HG02798 (cell line): ENCODE results near the gene NPAS2.

ENCODE experiments used
- ATAC-seq: cut with Tn5 transposase; IDR thresholded peaks from one replicate; pipeline ENCODE4 v1.9.1; 2021; ENCODE audit warnings: mild to moderate bottlenecking; ENCODE audit not compliant: unreplicated experiment, poor library complexity

NPAS2 gene

DNA sequence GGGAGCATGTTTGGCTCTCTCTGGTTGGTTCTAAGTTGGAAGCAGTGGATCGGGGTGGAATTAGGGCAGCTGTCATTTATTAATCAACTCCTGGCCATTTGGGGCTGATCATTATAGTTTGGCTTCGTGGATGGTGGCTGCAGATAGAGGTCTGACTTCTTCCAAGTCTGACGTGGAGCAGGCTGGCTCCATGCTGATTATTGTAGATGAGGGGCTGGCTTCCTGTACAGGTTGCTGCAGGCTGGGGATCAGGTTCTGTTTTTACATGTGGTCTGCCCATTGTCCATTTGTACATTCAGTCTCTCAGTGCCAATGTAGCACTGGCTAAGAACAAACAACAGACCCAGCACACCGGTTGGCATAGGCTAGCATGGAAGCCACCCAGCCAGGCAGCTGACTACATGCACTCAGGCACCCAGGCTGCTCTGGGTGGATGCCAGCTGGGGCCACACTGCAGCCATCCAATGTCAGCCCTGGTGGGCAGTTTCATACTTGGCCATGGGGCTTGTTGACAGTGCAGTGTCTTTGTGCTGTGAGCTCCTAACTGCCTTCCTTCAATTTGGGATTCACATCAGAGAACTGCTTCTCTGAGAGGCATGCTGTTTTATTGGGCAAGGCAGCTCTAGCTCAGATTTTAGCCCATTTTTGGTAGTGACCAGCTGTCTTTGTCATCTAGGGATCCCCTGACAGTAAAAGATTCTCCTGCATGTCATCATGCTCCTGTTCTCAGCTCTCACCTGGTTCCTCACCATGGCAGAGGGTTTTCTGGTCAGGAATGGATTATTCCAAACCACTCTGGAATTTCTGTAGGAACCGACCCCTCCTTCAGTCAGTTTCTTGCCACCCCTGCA is 25.4 kb downstream of the NPAS2 start:
- no peak for ATAC-seq

DNA sequence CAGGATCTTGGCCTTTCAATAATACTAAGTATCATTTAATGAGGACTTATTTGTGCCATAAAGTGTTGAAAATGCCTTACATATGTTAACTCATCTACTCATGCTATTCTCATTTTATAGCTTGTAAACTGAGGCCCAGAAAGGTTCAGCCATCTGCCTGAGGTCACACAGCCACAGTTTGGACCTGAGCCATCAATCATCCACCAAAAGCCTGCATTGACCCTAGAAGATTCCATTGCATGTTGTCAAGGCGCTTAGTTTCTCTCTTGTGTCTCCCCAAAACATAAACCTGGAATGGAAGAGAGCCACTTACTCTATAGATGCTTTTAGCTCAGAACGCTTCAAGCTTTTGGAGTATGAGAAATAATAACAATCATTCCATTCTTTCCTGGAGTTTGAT is 26.8 kb downstream of the NPAS2 start:
- no peak for ATAC-seq

DNA sequence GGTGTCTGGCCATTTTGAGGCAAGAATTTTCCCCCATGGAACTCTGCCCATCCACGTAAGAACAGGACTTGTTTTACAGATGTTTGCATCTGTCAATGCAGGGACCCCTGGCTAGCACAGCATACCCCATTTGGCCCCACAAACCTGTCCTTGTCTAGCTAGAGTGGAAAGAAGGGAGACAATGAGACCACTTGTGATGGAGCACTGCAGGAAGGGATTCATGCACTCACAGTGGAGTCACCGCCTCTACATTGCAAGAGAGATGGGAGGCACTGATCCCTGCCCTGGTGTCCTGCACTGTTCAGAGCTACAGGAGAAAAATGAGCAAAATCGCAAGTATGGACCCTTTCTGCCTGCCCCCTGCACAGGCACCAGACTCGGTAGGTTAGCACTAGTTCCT is 32.5 kb downstream of the NPAS2 start:
- ATAC-seq, result no peak

DNA sequence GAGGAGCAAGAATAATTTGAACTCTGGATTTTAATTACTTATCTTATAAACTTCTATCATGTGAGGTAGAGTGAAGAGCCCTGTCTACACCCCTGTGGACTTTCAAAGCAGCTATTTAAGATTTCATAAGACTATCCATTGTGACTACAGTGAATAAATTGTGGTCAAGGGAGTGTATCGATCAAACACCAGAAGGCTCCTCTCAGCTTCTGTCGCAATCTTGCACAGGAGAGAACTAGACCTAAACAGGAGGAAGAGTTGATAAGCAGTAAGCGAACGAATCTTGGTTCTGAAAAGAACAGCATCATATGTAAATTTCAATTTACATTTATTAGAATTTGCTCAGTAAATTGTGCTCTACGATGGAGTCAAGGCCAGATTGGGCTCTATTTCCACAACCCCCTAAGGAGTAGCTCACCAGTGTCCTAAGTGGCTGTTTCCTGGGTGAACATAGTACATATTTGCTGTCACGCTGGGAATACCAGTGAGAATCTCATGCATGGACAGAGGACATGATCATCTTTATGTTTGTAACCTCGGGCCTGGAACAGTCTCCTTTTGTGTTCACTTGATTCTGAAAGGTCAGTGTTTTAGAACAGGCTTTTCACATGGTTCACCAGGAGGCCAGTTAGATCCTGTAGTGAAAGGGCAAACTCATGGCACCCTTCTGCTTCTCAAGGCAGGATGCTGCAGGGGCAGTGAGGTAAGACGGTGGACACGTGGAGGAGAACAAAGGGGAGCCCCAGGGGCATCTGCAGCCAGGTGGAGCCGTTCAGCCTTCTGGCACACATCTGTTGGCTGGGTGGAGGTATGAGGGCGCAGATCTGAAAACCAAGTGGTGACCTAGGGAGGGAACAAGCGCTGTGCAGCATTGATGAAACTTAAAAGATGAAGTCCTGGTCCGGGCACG is 33.3 kb downstream of the NPAS2 start:
- no peak for ATAC-seq

DNA sequence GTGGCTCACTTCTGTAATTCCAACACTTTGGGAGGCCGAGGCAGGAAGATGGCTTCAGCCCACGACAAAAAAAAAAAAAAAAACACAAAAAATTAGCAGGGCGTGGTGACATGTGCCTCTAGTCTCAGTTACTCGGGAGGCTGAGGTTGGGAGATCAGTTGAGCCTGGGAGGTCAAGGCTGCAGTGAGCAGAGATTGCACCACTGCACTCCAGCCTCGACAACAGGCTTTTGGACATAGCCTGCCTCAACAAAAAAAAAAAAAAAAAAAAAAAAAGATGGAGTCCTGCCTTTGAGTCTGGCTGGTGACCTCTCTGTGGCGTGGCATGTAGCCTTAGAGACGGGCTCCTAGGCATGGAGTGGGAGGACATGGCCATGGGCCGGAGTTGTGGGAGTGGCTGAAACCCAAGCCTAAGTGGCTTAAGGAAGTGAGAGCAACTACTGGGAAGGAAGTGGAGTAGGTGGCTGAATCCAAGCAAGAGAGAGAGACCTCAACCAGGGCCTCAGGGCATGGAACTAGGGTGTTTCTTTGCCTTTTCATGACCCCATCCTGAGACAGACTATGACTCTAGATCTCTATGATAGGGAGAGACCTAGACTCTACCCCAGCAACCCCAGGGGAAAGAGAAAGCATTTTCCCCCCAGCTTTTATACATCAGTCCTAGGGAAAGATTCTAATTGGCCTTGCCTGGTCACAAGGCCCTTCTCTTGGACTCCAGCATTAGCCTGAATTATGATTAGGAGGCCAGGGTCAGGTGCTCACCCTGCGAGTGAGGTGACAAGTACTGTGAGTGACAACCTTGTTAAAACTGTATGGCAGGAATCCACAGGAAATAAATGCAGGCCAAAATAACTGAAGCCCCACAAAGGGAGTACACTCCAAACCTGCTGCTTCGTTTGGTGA is 34.2 kb downstream of the NPAS2 start:
- no peak for ATAC-seq

DNA sequence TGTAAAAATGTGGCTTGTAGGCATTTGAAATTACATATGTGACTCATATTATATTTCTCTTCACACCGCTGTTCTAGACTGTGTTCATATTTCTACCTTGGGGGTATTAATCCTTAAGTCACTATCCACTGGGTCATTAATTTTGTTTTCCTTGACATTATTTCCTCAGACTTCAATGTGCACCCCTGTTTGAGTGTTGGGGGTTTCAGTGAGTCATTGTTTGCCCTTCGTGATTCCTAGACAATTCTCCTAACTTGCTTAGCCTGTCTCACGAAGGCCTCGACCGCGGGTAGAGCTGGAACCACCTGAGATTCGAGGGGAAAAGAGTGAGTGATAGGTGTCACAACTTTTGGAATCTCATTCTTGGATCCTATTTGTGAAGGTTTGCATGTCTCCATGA is 35.1 kb downstream of the NPAS2 start:
- no peak for ATAC-seq

DNA sequence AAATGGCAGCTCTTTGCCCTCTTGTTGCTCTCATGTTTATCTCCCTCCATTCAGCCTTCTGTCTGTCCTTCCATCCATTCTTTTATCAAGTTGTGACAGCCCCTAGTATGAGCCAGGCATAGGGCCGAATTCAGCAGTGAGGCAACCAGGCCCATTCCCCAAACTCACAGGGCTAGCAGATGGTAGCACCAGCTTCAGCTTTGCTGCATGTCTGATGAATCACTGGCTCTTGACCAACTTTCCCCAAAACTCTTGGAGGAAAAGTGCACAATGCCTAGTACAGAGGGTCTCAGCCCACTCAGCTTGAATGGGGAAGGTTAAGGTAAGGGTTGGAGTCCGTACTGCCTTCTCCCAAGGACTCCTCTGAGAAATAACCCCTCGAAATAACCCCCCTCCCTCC is 35.7 kb downstream of the NPAS2 start:
- ATAC-seq, result no peak

DNA sequence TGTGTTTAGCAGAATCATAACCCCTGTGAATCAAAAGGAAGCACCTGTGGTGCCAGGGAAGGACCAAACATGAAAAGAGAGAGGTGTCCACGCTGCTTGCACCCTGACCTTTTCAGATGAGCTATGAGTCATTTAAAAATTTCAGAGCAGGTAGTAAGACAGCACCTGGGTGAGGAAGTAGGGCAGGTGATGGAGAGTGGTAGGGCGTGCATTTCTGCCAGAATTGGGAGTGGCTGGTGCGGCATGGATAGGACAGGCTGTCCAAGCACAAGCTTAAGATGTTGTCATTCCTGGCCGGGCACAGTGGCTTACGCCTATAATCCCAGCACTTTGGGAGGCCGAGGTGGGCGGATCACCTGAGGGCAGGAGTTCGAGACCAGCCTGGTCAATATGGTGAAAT is 36.8 kb downstream of the NPAS2 start:
- ATAC-seq, result no peak

DNA sequence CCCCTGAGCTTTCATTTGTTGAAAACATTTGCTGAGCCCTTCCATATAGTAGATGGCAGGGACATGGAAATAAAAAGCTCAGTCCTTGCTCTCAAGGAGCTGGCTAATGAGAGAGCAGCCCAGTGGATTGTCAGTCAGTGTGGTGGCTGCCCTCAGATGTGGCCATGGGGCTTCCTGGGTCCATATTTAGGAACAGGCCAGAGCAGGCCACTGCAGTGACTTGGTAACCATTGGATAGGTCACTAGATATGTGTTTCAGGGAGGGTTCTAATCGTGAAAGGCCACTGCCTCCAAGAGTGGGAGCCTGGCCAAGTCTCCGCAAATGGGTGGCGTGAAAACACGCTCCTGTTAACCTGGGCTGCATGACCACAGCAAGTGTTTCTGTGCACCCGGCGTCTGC is 37.4 kb downstream of the NPAS2 start:
- ATAC-seq, result no peak

DNA sequence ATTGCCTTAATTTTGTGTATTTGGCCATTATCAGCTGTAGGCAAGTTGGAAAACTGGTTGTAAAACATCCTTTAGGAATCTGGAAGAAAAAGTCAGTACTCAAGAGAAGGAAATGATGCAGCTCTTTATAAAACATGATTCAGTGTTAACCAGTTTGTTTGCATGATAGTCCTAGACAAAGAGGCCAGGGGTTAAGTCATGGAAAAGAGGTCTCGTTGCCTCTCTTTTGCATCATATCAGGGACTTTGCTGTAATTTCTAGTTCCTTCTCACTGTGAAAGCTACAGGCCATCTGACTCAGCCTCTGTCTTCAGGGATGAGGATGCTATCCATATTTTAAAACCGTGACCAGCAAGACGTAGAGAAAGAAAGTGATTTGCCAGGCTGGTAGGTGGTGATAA is 38.0 kb downstream of the NPAS2 start:
- no peak for ATAC-seq

DNA sequence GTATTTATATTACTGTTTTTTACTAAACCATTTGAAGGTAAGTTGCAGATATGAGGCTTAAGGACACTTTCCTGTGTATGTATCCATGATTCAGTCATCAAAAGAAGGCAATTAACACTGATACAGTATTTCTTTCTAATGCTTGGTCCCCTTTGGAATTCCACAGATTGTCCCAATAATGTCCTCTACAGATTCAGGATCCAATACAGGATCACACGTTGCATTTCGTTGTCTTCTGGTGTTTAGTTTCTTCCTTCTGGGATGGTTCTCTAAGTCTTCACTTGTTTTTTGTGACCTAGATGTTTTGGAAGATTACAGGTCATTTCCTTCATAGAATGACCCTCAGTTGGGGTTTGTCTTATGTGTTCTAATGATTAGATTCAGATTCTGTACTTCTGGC is 40.0 kb downstream of the NPAS2 start:
- ATAC-seq, result no peak

DNA sequence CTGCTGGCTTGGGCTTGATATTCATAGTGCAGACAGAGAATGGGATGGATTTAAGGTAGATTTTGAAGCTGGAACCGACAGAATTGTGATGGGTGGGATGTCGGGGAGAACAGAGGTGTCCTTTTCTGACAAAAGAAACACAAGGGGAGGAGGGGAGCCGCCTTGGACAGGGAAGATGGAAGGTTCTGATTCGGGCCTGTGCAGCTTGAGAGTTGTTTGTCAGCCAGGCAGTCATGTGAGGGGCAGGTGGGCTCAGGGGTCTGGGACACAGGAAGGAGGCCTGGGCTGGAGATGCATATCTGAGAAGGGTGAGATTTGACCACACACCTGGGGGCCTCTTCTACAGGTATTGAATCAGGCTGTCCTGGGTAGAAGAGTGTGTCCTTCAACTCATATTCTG is 41.4 kb downstream of the NPAS2 start:
- ATAC-seq, result no peak

DNA sequence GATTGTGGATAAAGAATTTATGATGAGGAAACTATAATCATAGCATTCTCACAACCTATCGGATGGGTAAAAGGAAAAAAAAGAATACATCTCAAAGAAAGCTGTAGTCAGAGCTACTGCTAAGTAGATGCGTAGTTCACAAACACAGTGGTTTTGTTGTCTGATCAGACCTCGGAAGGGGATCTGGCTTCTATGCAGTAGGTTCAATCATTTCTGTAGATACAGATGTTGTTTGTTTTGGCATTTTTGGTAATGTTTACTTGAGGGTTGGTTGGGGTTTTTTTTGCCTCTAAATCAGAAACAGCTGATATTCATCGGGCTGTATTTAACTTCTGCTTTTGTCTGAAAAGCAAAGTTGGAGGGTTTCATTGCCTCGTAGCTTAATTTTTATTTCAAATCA is 42.1 kb downstream of the NPAS2 start:
- ATAC-seq, result no peak

DNA sequence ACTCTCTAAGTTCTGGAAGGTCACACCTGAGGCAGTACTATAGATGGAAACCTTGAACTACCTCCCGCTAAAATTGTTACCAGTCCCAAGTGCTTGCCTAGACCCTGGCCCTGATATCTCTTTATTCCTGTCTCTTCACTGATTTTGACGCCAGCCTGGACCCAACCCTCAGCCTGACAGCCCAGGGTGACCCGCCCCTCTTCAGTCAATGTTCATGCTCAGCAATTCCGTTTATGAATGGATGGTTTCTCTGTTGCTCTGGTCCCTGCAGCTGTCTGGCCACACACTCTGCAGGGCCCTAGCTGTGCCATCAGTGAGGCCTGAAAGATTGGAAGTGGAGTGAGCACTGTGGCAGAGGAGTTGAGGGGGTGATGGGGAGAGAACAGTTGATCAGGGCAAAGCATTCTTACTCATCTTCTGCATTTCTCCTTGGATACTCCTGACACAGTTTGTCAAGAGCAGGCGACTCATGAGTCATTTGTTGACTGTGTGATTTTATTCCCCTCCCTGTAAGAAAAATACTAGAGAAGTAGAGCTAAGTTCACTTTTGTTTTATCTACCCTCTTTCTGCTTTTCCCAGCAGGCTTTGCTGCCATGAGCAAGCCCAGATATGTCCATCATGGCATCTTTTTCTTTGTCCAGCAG is 46.0 kb downstream of the NPAS2 start:
- ATAC-seq, result no peak

DNA sequence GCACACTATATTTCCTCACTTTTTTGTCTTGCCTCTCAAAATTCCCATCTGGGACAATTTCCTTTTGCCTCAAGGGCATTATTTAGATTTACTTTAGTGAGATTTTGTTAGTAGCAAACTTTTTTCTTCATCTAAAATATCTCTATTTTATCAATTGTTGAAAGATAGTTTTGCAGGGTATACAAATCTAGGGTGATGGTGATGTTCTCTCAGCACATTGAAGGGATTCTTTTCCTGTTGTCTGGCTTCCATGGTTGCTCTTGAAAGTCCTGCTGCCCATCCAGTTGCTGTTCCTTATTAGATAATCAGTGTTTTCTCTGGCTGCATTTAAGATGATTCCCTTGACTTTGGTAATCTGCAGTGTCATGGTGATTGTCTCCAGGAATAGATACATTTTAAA is 48.1 kb downstream of the NPAS2 start:
- ATAC-seq, result no peak

DNA sequence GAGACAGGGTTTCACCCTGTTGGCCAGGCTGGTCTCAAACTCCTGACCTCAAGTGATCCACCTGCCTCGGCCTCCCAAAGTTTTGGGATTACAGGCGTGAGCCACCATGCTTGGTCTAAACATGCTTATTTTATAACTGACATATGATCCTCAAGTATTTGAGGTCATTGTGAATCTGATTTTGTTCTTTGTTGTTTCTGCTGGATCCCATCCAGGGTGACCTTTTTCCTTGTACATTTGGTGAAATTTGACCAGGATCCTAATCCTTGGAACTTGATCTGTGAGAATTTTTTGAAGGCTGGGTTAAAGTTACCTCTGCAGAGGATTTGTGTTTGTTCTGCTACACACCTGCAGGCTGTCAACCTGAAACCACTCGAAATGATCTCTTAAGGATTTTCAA is 49.2 kb downstream of the NPAS2 start:
- ATAC-seq, result no peak

DNA sequence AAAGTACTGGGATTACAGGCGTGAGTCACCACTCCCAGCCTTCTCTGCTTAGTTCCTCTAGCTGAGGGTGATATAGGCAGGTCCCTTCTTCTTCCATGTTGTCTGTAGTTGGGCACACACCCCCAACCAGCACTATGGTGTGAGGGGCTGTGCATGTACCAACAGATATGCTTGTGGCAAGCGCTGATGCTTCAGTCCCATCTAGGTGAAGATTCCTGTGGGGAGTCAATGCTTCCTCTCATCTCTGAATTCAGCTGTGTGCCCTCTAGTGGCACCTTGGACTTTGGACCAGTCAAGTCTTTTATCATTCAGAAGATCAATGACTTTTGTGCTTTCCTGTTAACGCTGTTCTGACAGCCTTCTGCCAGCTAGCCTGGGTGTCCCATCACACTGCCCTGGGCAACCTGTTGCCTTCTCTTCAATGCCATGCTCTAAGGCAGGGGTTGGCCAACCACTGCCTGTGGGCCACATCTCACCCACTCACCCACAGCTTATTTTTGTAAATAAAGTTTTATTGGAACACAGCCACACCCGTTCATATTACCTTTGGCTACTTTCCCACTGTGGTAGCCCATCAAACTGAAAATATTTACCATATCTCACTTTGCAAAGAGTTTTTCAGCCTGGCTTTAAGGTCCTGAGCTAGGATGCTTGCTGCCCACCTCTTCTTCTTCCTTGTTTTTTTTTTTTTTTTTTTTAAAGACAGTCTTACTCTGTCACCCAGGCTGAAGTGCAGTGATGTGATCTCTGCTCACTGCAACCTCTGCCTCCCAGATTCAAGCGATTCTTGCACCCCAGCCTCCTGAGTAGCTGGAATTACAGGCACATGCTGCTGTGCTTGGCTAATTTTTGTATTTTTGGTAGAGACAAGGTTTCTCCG is 51.0 kb downstream of the NPAS2 start:
- ATAC-seq, result no peak

DNA sequence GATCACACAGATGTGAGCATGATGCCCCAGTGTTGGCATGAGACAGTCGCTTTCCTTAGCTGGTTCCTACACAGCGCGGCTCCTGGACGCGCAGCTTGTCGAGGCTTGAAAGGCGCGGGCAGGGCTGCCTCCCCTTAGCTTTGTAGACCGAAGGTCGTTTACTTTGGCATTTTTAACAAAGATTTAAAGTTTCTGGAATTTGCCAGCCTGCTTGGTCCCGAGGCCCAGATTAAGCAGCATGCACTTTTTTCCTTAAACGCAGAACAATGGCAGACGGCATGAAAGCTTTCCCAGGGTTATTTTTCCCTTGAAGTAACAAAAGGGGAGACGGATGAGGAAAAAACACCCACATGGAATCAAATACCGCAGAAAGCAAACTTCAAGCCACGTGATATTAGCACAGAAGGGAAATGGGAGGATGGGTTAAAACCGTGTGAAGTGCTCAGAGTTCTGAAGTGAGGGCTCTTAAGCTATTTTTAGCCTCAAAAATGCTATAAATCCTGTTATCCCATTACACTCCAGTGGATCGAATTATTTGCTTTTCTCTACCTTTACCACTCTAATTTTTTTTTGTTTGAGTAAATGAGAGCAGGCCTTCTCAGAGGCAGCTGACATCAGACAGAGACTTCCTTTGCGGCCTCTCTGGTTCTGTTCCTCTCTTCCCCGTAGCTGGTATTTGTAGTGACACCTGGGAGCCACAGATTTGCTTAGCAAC is 55.7 kb downstream of the NPAS2 start:
- ATAC-seq, result no peak
